ENCODE measurements around the gene P2RX7. TPM values are rescaled to one million over a fixed set of nuclear protein-coding genes. Genes with fewer than 3 reads are reported as not detected.

P2RX7 gene
- total RNA-seq, 1 donor from 2014 or later = 1.9 TPM

- no peak overlapping the region for H3K27ac Mint-ChIP-seq
- peaks cover 5% of the 10 kb centered on the region for H3K27me3 Mint-ChIP-seq
- no peaks in the 10 kb centered on the region for H3K4me1 Mint-ChIP-seq (ENCODE audit: unreplicated experiment)
- no peak for TF ChIP-seq CTCF (conservative IDR thresholded peaks at IDR 0.05)
- no peaks in the 10 kb centered on the region for H3K36me3 Mint-ChIP-seq
- no peaks in the 10 kb centered on the region for H3K9me3 Mint-ChIP-seq
- no peak overlapping the region for H3K4me3 Mint-ChIP-seq
- DNase-seq (ENCODE audit: extremely low spot score, unreplicated experiment) = no peak
Measured at GRCh38 chr12:121165316-121165715, 32.6 kb downstream of the P2RX7 start.

- no peak for TF ChIP-seq CTCF (conservative IDR thresholded peaks at IDR 0.05)
- Mint-ChIP-seq H3K36me3 (no peaks in the 10 kb centered on the region), H3K27ac (no peak overlapping the region), H3K4me3 (no peak overlapping the region), H3K9me3 (no peaks in the 10 kb centered on the region), H3K4me1 (ENCODE audit: unreplicated experiment) (peaks cover 5% of the 10 kb centered on the region), H3K27me3 (peaks cover 3% of the 10 kb centered on the region)
- DNase-seq (ENCODE audit: extremely low spot score, unreplicated experiment) = no peak
Measured at GRCh38 chr12:121166356-121166755, 33.7 kb downstream of the P2RX7 start.

- no peak overlapping the region for H3K4me3 Mint-ChIP-seq
- DNase-seq (ENCODE audit: extremely low spot score, unreplicated experiment) = no peak
- H3K27ac Mint-ChIP-seq = no peak overlapping the region
- no peaks in the 10 kb centered on the region for H3K36me3 Mint-ChIP-seq
- H3K27me3 Mint-ChIP-seq = peaks cover 3% of the 10 kb centered on the region
- no peaks in the 10 kb centered on the region for H3K9me3 Mint-ChIP-seq
- H3K4me1 Mint-ChIP-seq (ENCODE audit: unreplicated experiment) = peaks cover 5% of the 10 kb centered on the region
- no peak for TF ChIP-seq CTCF (conservative IDR thresholded peaks at IDR 0.05)
Measured at GRCh38 chr12:121167232-121167820, 34.6 kb downstream of the P2RX7 start.

- Mint-ChIP-seq H3K4me1 (ENCODE audit: unreplicated experiment) (peaks cover 5% of the 10 kb centered on the region), H3K36me3 (no peaks in the 10 kb centered on the region), H3K4me3 (no peak overlapping the region), H3K27me3 (peaks cover 3% of the 10 kb centered on the region), H3K9me3 (no peaks in the 10 kb centered on the region), H3K27ac (no peak overlapping the region)
- no peak for DNase-seq (ENCODE audit: extremely low spot score, unreplicated experiment)
- no peak for TF ChIP-seq CTCF (conservative IDR thresholded peaks at IDR 0.05)
Measured at GRCh38 chr12:121167951-121168350, 35.3 kb downstream of the P2RX7 start.

- no peaks in the 10 kb centered on the region for H3K36me3 Mint-ChIP-seq
- no peak for DNase-seq (ENCODE audit: extremely low spot score, unreplicated experiment)
- H3K27me3 Mint-ChIP-seq = peaks cover 3% of the 10 kb centered on the region
- H3K27ac Mint-ChIP-seq = no peak overlapping the region
- no peaks in the 10 kb centered on the region for H3K9me3 Mint-ChIP-seq
- no peak for TF ChIP-seq CTCF (conservative IDR thresholded peaks at IDR 0.05)
- H3K4me3 Mint-ChIP-seq = no peak overlapping the region
- peaks cover 5% of the 10 kb centered on the region for H3K4me1 Mint-ChIP-seq (ENCODE audit: unreplicated experiment)
Measured at GRCh38 chr12:121170151-121170550, 37.5 kb downstream of the P2RX7 start.
